Fibroblast of the aortic adventitia (primary cell): ENCODE data around the gene TSHZ2. TPM values are rescaled to one million over a fixed set of nuclear protein-coding genes. Genes with fewer than 3 reads are reported as not detected.

Experiments used
- DNase-seq: peaks from one replicate; pipeline ENCODE4 v3.0.0-alpha.2; 2010; ENCODE audit warnings: low read depth
- H3K4me3 ChIP-seq: 2 replicates; pipeline ENCODE4 v1.5.1; 2011; ENCODE audit warnings: low read depth, mild to moderate bottlenecking, control low read depth, low read length, moderate library complexity
- CTCF ChIP-seq: IDR thresholded peaks from 2 replicates; pipeline ENCODE4 v1.5.1; 2011; ENCODE audit warnings: mild to moderate bottlenecking, low read length, control low read depth, inconsistent platforms; ENCODE audit not compliant: insufficient read depth
- total RNA-seq: library from RNA; depleted of rRNA; stranded (reverse); fragments of >200 nt; gene quantifications from 2 replicates; pipeline ENCODE4 v1.2.3, GENCODE V29; 2012; ENCODE audit warnings: low replicate concordance

The TSHZ2 gene
- total RNA-seq, 1 donor: 6.9 TPM

- TF ChIP-seq CTCF: no peak
- H3K4me3 ChIP-seq: no peak overlapping the region
- no peak for DNase-seq
Measured at GRCh38 chr20:53303413-53303760, 331.2 kb downstream of the TSHZ2 start.

- TF ChIP-seq CTCF: no peak
- H3K4me3 ChIP-seq: no peak overlapping the region
- DNase-seq: no peak
Measured at GRCh38 chr20:53304146-53304545, 332.0 kb downstream of the TSHZ2 start.

- TF ChIP-seq CTCF: no peak
- no peak for DNase-seq
- H3K4me3 ChIP-seq: no peak overlapping the region
Measured at GRCh38 chr20:53306192-53306805, 334.1 kb downstream of the TSHZ2 start.

GRCh38 chr20:53307964-53308597, 335.9 kb downstream of the TSHZ2 start:
- H3K4me3 ChIP-seq: no peak overlapping the region
- no peak for DNase-seq
- no peak for TF ChIP-seq CTCF

- TF ChIP-seq CTCF: no peak
- DNase-seq: no peak
- H3K4me3 ChIP-seq: no peak overlapping the region
Measured at GRCh38 chr20:53309515-53309914, 337.4 kb downstream of the TSHZ2 start.

GRCh38 chr20:53312957-53313356, 340.8 kb downstream of the TSHZ2 start:
- TF ChIP-seq CTCF: no peak
- DNase-seq: no peak

More at GRCh38 chr20:53312957-53313356, 340.8 kb downstream of the TSHZ2 start:
- H3K4me3 ChIP-seq: no peak overlapping the region
